MM.1S (cell line): ENCODE data around the gene TPM1.

Experiments
- CTCF ChIP-seq: fragments of 300-600 bp; sonication (generic); IDR thresholded peaks from 2 replicates; pipeline ENCODE4 v1.5.1; 2016; ENCODE audit warnings: antibody characterized with exemption, low read length, mixed read lengths
- EZH2 ChIP-seq: fragments of 300-600 bp; sonication (generic); optimal IDR thresholded peaks from 2 replicates; pipeline ENCODE3; 2017; ENCODE audit warnings: low read depth, mild to moderate bottlenecking, antibody characterized with exemption, low read length, mixed read lengths
- EZH2phosphoT487 ChIP-seq: fragments of 300-600 bp; sonication (generic); IDR thresholded peaks from 2 replicates; pipeline ENCODE4 v1.6.1; 2018; ENCODE audit warnings: antibody characterized with exemption, low read length

DNA sequence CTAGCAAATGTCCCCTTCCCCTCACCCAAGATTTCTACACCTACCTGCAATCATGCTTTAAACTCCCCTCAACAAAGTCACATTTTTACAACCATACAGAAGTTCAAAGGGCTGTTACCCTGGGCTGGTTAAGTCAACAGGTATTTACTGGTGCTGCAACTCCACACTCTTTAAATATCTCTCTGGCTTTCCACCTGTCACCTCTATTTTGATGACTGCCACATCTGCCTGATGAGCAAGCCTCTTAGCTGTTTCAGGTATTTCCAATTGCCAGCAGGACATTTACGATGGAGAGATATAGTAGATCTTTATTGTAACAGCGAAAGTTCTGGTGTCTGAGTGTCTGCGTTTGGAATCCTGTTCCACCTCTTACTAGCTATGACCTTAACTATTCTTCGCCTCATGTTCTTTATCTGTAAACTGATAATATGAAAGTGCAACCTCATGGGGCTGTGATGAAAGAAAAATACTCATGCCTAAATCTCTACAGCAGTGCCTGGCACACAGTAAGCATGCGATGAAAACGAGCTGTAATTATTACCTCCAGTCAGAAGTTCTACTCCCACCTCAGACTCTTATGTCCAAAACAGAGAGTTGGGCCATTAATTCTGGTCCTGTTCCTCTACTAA is 44.2 kb upstream of the TPM1 start:
- TF ChIP-seq CTCF (no peak), EZH2 (no peak), EZH2phosphoT487 (no peak)
